ENCODE results near the gene RFTN1. TPM values are rescaled to one million over a fixed set of nuclear protein-coding genes. Genes with fewer than 3 reads are reported as not detected.
A peak's percentile ranks its signal among the peaks of the same experiment; 100 is the strongest.

RFTN1 gene
- total RNA-seq, 1 donor from 2014 or later, result 43.2 TPM

DNA sequence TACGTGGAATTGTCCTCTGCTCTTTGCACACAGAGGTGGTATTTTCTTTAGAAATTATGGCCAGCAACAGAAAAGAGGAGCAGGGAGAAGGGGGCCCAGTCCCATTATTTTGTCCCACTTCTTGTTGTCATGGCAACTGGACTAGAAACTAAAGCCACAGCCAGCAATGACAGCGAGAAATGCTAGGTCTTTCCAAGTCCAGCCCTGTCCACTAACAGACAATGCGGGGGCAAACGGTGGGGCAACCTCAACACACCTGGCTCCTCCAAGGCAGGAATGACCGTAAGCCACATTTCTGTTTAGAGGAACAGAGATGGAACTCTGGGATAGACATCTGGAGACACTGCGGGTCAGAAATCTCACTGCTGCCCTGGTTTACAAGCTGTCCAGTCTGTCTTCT is 107.3 kb downstream of the RFTN1 start:
- DNase-seq (ENCODE audit: low read depth), result no peak

GRCh38 chr3:16404349-16404895 is 109.1 kb downstream of the RFTN1 start:
- no peak for DNase-seq (ENCODE audit: low read depth)

GRCh38 chr3:16402451-16402850 is 111.0 kb downstream of the RFTN1 start:
- no peak for DNase-seq (ENCODE audit: low read depth)

- no peak for DNase-seq (ENCODE audit: low read depth)
These were observed 112.2 kb downstream of the RFTN1 start for GRCh38 chr3:16401273-16401672.

DNA sequence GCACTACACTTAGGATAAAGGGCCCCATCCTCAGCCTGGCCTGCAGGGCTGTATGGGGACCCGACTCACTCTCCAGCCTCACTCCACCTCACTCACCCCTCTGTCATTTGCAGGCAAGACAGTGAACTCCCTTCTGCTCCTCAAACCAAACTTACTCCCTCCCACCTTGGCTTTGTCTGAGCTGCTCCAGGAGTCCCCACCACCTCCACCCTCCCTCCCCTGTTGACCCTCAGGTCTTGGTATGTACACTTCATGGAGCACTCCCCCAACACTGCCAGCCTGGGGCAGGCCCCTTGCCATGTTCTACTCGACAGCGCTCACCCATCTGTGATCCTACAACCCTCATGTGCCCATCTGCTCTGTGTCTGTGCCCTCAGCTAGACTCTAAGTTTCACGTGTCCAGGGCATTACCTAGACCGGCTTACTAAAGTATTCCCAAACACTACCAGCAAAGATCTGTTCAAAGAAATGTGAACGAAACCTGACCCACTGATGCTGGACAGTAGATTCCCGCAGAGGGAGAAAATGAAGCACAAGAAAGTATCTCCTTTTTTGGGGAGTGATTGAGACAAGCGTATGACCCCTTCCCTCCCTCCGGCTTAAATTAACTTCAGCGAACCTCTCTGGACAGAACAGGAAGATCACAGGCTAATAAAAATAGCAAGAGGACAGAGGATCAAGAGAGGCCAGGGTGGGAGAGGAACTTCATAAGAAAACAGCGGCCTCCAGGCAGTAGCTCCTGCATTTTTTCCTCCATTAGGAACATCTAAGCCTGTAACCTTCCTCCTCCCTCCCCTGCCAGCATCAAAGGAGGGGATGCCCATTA is 113.2 kb downstream of the RFTN1 start:
- no peak for DNase-seq (ENCODE audit: low read depth)

DNA sequence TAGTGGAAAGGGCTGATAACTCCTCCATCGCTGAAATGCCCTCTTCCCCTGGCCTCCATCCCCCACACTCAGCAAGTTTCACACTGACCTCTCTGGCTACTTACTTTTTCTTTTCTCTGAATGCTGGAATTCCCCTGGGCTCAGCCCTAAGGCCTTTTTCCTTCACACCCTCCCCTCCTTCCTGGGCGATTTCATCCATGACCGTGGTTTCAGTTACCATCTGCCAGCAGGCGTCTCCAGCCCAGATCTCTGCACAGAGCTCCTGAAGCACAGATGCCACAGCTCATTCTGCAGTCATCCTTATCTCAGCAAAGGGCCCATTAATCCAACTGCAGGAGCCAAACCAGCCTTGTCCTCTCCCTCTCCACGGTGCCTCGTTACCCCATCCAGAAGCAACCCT is 114.0 kb downstream of the RFTN1 start:
- peak; percentile 87 for DNase-seq (ENCODE audit: low read depth)

- DNase-seq (ENCODE audit: low read depth), result no peak
These were observed 114.9 kb downstream of the RFTN1 start for GRCh38 chr3:16398648-16399047.

- no peak for DNase-seq (ENCODE audit: low read depth)
These were observed 117.3 kb downstream of the RFTN1 start for GRCh38 chr3:16396202-16396601.

- no peak for DNase-seq (ENCODE audit: low read depth)
These were observed 118.3 kb downstream of the RFTN1 start for GRCh38 chr3:16395212-16395611.

GRCh38 chr3:16394639-16395038 is 118.9 kb downstream of the RFTN1 start:
- DNase-seq (ENCODE audit: low read depth), result no peak

DNA sequence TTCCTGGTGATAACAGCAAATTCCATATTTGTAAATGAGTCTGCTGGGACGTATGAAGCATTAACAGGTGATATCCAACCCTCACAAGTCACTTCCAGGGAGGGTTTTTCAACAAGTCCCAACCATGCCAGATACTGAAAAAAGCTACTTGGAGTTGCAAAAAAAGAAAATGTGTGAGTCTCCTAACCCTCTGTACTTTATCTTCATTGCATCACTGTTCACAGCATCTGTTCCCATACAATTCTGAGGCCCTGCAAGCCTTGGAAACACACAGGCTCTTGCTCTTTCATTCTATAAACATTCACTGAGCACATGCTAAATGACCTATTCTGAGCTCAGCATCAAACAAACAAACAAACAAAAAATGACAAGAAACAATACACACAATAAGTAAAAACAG is 120.8 kb downstream of the RFTN1 start:
- DNase-seq (ENCODE audit: low read depth), result no peak

DNA sequence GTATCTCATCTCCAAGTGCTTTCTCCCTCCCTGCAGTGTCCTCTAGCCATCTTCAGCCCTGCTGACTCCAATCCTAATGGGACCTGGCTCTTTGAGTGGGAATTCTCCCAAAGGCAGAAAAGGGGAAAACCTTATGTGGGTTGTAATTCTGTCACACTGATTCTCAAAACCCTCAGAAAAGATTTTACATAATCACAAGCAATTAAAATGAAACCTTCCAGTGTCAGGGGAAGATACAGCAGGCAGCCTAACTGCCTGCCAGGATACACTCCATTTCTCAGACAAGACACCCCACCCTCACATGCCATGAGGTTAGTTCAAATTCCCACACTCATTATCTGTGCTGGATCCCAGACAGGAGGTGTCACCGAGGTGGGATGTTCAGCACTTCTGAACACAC is 121.4 kb downstream of the RFTN1 start:
- no peak for DNase-seq (ENCODE audit: low read depth)

- no peak for DNase-seq (ENCODE audit: low read depth)
These were observed 122.9 kb downstream of the RFTN1 start for GRCh38 chr3:16390581-16390980.

DNA sequence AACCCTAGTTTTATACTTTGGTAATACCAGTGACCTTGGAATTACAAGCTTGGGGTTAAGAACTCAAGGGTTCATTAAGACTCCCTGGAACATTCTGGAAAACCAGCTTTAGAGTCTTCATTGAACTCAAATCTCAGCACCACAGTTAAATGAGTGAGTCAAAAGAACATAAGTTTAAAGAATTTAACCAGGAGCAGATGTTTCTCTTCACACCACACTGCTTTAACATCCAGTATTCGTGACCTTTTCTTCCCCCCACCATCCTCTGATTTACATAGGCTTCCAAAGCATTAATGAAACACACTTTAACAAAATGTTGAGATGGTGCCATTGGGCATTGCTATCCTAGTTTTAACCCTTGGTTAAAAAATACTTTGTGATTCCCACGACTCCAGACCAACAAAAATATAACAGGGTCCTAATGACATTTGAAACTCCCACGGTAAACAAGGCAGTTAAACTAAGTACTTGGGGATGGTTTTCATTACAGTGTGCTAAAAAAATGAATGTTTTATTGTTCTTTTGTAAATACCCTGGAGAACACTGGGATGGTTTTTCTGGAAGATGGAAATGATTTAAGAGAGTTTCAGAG is 124.6 kb downstream of the RFTN1 start:
- no peak for DNase-seq (ENCODE audit: low read depth)

DNA sequence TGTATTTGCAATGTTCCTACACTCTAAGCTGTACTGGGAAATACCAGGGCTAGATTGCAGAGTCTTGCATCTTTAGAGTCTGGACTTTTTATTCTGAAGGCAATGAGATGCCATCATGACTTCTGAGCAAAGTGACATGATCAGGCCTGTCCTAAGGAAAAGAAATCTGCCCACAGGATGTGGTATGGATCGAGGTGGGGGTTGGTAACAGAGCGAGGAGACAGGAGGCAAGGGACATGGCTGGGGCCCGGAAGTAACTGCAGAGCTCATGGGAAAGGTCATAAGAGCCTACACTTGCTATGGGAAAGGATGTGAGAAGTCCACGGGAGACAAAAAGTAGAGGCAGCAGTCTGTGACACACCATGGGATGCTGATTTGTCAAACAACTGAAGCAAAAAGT is 126.9 kb downstream of the RFTN1 start:
- DNase-seq (ENCODE audit: low read depth), result no peak

DNA sequence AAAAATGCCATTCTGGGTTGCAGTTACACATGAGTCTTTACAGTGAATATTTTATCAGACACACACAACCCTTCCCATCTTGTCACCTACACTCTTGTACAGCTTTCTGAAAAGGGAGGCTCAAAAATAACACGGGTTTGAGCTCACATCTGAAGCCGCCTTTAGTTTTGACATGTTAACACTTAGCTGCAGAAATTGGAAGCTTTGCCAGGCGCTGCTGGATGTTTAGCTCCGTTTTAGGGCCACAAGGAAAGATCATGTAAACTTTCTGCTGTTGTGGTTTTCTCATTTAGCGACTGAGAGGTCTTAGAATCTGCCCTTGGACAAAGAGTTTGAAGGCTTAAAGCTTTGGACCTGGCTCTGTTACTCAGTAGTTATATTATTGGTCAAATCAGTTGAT is 128.3 kb downstream of the RFTN1 start:
- no peak for DNase-seq (ENCODE audit: low read depth)

DNA sequence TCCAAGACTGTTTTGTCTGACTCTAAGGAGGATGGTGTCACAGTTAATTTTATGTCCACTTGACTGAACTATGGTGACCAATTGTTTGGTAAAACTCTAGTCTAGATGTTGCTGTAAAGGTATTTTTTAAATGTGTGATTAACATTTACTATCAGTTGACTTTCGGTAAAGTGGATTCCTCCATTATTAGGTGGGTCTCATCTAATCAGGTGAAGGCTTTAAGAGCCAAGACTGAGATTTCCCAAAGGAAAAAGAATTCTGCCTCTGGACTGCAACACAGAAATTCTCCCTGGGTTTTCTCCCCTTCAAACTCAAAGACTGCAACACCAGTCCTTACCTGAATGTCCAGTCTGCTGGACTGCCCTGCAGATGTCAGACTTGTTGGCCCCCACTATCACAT is 129.6 kb downstream of the RFTN1 start:
- DNase-seq (ENCODE audit: low read depth), result no peak

DNA sequence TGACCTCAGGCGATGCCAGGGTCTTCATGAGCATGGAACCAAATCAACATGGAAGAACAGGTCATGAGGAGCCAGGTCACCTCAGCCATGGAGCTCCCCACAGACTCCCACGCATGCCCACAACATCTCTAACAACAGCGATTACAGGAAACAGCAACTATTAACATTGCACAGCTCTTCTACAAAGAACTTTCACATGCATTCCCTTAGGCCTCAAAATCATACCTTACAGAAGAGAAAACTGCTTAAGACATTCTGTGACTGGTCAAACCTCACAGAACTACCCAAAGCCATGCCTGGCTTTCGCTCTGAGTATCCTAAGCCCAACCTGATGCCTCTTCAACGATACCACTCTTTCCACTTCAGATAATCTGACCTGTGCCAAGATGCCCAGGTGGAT is 130.7 kb downstream of the RFTN1 start:
- DNase-seq (ENCODE audit: low read depth), result no peak

DNA sequence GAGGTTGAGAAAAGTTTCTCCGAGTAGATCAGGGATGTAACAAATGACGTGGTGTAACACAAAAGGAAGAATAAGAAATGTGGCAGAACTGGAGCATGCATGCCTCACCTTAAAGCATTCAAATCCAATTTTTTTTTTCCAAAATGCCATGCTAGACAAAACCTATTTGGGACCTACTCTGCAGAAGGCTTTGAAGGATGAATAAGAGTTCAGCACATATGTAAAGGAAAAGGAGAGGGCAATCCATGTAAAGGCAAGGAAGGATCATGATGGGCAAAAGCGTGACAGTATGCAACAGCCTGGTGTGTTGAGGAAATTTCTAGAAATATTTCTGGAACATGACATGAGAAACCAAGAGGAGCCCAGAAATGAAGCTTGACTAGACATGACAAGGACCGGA is 132.1 kb downstream of the RFTN1 start:
- DNase-seq (ENCODE audit: low read depth), result no peak

- DNase-seq (ENCODE audit: low read depth), result no peak
These were observed 133.1 kb downstream of the RFTN1 start for GRCh38 chr3:16380421-16380820.

DNA sequence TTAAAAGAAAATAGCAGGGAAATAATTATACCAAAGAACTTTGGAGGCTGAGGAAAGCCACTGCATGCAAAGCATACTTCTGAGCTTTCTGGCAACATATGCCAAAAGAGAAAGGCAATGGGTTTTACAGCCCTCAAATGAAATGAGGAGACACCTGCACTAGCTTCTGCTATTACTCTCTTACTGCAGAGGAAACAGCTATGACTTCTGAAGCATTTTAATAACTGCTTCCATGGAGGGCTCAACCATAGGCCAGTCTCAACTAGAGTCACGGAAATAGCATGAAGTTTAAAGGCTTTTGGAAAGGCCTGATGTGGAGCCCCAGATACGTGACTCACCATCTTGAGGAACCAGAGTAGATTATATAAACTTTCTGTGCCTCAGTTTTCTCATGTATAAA is 133.7 kb downstream of the RFTN1 start:
- no peak for DNase-seq (ENCODE audit: low read depth)

GRCh38 chr3:16378920-16379319 is 134.6 kb downstream of the RFTN1 start:
- no peak for DNase-seq (ENCODE audit: low read depth)

GRCh38 chr3:16378415-16378814 is 135.1 kb downstream of the RFTN1 start:
- DNase-seq (ENCODE audit: low read depth), result no peak

Data from renal cortical epithelial cell (primary cell).